Right kidney (tissue), 1 donor: ENCODE measurements around the gene BRWD1.

Source experiments
- DNase-seq: peaks from one replicate; pipeline ENCODE4 v3.0.0-alpha.2; 2016

The BRWD1 gene

GRCh38 chr21:39134288-39134810, 179.1 kb downstream of the BRWD1 start:
- DNase-seq: no peak
